ENCODE measurements around the gene NOX4. TPM values are rescaled to one million over a fixed set of nuclear protein-coding genes. Genes with fewer than 3 reads are reported as not detected.
"Not testable (repeated sequence)": the region's sequence is repeated elsewhere in the genome, so short reads cannot be mapped to it uniquely, and the experiment has no call there.

The NOX4 gene
- total and polyA plus RNA-seq, 9 donors, result 0.78 to 5.0 (median 1.6) TPM

- 86 to 95% (median 93%) methylated on average over 1 of the region's 1 CpG for WGBS, 3 donors
- H3K4me3 ChIP-seq, result no peak overlapping the region
- no peak overlapping the region for H3K27ac ChIP-seq
- no peaks in the 10 kb centered on the region for H3K4me1 ChIP-seq (ENCODE audit: insufficient read depth)
- TF ChIP-seq EP300 (IDR thresholded peaks at IDR 0.05) (no peak), POLR2A (IDR thresholded peaks at IDR 0.05) (no peak), CTCF (IDR thresholded peaks at IDR 0.05) (no peak)
- H3K9me3 ChIP-seq, result no peaks in the 10 kb centered on the region
- H3K36me3 ChIP-seq, result no peaks in the 10 kb centered on the region
- DNase-seq, result no peak
- no peaks in the 10 kb centered on the region for H3K27me3 ChIP-seq
- intact Hi-C loops (cut with DNase I), result no loop called here
Measured at GRCh38 chr11:89405629-89406028, 85.5 kb downstream of the NOX4 start.

GRCh38 chr11:89391654-89392053 lies 99.5 kb downstream of the NOX4 start:
- H3K36me3 ChIP-seq; DNase-seq; H3K27ac ChIP-seq; H3K27me3 ChIP-seq; H3K4me3 ChIP-seq; intact Hi-C loops (cut with DNase I); H3K4me1 ChIP-seq (ENCODE audit: insufficient read depth); H3K9me3 ChIP-seq: not testable (repeated sequence)
- WGBS, 3 donors, result 84 to 91% (median 87%) methylated on average over 1 of the region's 1 CpG

GRCh38 chr11:89387501-89387900 lies 103.7 kb downstream of the NOX4 start:
- 96% methylated on average over 3 of the region's 3 CpGs for whole genome bisulfite sequencing, 3 donors
- H3K27ac ChIP-seq; H3K4me3 ChIP-seq; H3K9me3 ChIP-seq; H3K36me3 ChIP-seq; intact Hi-C loops (cut with DNase I); DNase-seq; H3K27me3 ChIP-seq; H3K4me1 ChIP-seq (ENCODE audit: insufficient read depth): not testable (repeated sequence)

- H3K27ac ChIP-seq; DNase-seq; H3K27me3 ChIP-seq; intact Hi-C loops (cut with DNase I); H3K4me1 ChIP-seq (ENCODE audit: insufficient read depth); H3K36me3 ChIP-seq; H3K4me3 ChIP-seq; H3K9me3 ChIP-seq: not testable (repeated sequence)
- 86 to 95% (median 87%) methylated on average over 6 of the region's 6 CpGs for WGBS, 3 donors
Measured at GRCh38 chr11:89382986-89383385, 108.2 kb downstream of the NOX4 start.

GRCh38 chr11:89381094-89381493 lies 110.1 kb downstream of the NOX4 start:
- Histone ChIP-seq H3K9me3 (no peaks in the 10 kb centered on the region), H3K4me3 (no peak overlapping the region), H3K36me3 (no peaks in the 10 kb centered on the region), H3K27ac (no peak overlapping the region), H3K27me3 (no peaks in the 10 kb centered on the region), H3K4me1 (ENCODE audit: insufficient read depth) (no peaks in the 10 kb centered on the region)
- intact Hi-C loops (cut with DNase I), result no loop called here
- WGBS, 3 donors, result 23 to 36% (median 27%) methylated on average over 3 of the region's 3 CpGs
- DNase-seq, result no peak
- TF ChIP-seq POLR2A (IDR thresholded peaks at IDR 0.05), result no peak

- intact Hi-C loops (cut with DNase I); H3K27ac ChIP-seq; H3K27me3 ChIP-seq; H3K36me3 ChIP-seq; H3K9me3 ChIP-seq; H3K4me3 ChIP-seq; H3K4me1 ChIP-seq (ENCODE audit: insufficient read depth); DNase-seq: not testable (repeated sequence)
Measured at GRCh38 chr11:89379976-89380771, 111.0 kb downstream of the NOX4 start.

GRCh38 chr11:89378986-89379385 lies 112.2 kb downstream of the NOX4 start:
- H3K9me3 ChIP-seq; H3K4me3 ChIP-seq; intact Hi-C loops (cut with DNase I); H3K27me3 ChIP-seq; H3K27ac ChIP-seq; H3K4me1 ChIP-seq (ENCODE audit: insufficient read depth); H3K36me3 ChIP-seq; DNase-seq: not testable (repeated sequence)
- WGBS, 3 donors, result 76 to 95% (median 81%) methylated on average over 1 of the region's 1 CpG

GRCh38 chr11:89369356-89369755 lies 121.8 kb downstream of the NOX4 start:
- H3K4me1 ChIP-seq (ENCODE audit: insufficient read depth); H3K27ac ChIP-seq; DNase-seq; H3K36me3 ChIP-seq; H3K4me3 ChIP-seq; H3K27me3 ChIP-seq; intact Hi-C loops (cut with DNase I); H3K9me3 ChIP-seq: not testable (repeated sequence)
- 77 to 82% (median 82%) methylated on average over 2 of the region's 2 CpGs for WGBS, 3 donors

GRCh38 chr11:89364856-89365255 lies 126.3 kb downstream of the NOX4 start:
- H3K4me1 ChIP-seq (ENCODE audit: insufficient read depth); H3K4me3 ChIP-seq; H3K9me3 ChIP-seq; H3K27ac ChIP-seq; H3K27me3 ChIP-seq; intact Hi-C loops (cut with DNase I); H3K36me3 ChIP-seq; DNase-seq: not testable (repeated sequence)
- WGBS, 3 donors, result 4 to 15% (median 4%) methylated on average over 2 of the region's 2 CpGs
